Retinal pigment epithelial cell (primary cell): Measurements from ENCODE around the gene UTP14C.

Experiments
- DNase-seq: peaks from one replicate; pipeline ENCODE4 v3.0.0-alpha.2; 2010; ENCODE audit warnings: low read depth
- H3K4me3 ChIP-seq: 2 replicates; pipeline ENCODE4 v1.5.1; 2011; ENCODE audit warnings: mild to moderate bottlenecking, low read length, control low read depth, moderate library complexity
- TF ChIP-seq, protein P1 (sequence below): conservative IDR thresholded peaks from 2 replicates; pipeline ENCODE4 v1.5.1; 2011; ENCODE audit warnings: low read depth, low read length, control low read depth, inconsistent platforms

The UTP14C gene

DNA sequence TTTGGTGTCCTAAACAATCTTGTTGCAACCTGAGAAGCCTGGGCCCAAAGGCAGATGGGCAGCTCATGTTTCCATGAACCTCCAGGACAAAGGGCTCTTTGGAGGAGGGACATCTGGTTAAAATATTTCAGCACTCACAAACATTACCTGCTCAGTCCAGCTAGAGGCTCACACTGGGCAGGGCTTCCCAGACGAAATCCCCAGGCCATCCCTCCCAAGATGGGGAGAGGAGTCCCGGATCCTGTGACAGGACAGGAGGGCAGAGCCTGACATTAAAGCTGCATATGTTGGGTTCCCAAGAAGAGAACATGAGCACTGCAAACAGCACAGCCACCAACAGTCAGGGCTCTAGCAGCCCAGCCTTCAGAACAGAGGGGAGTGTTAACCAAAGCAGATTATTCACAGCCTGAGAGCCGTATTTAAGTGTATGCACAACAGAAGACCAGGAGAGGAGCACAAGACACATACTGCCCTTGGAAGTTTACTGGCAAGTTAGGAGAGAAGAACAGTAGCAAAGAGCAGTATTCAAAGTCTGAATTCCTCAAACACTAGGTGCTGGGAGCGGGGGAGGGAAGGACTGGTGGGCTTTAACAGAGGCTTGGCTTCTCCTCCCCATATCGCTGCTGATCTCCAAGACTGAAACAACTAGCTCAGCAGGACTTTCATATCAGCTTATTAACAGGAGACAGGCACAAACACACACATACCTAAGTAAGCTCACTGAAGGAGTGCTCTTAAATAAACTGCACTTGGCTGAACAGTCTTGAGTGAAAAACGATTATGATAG is 25.6 kb upstream of the UTP14C start:
- TF ChIP-seq, protein P1, sequence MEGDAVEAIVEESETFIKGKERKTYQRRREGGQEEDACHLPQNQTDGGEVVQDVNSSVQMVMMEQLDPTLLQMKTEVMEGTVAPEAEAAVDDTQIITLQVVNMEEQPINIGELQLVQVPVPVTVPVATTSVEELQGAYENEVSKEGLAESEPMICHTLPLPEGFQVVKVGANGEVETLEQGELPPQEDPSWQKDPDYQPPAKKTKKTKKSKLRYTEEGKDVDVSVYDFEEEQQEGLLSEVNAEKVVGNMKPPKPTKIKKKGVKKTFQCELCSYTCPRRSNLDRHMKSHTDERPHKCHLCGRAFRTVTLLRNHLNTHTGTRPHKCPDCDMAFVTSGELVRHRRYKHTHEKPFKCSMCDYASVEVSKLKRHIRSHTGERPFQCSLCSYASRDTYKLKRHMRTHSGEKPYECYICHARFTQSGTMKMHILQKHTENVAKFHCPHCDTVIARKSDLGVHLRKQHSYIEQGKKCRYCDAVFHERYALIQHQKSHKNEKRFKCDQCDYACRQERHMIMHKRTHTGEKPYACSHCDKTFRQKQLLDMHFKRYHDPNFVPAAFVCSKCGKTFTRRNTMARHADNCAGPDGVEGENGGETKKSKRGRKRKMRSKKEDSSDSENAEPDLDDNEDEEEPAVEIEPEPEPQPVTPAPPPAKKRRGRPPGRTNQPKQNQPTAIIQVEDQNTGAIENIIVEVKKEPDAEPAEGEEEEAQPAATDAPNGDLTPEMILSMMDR: no peak
- peak overlapping the region; percentile 15 for H3K4me3 ChIP-seq
- no peak for DNase-seq

DNA sequence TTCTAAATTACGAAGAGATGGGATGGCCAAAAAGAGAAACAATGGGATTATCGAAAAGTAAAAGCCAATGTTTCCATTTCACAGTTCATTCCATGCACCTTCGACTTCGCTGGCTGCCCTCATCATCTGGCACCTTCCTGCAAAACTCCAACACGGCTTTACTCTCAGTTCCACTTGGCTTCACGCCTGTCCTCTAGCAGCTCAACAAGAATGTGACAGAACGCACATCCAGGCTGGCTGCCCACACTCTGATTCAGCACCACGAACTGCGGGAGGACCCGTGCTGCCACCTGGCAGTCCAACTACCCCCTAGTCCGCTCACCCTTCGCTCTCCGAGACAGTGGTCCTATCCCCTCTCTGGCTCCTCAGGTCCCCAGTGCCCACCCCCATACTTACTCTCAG is 25.0 kb upstream of the UTP14C start:
- no peak for DNase-seq
- H3K4me3 ChIP-seq: peak overlapping the region; percentile 15
- TF ChIP-seq, protein P1: no peak

DNA sequence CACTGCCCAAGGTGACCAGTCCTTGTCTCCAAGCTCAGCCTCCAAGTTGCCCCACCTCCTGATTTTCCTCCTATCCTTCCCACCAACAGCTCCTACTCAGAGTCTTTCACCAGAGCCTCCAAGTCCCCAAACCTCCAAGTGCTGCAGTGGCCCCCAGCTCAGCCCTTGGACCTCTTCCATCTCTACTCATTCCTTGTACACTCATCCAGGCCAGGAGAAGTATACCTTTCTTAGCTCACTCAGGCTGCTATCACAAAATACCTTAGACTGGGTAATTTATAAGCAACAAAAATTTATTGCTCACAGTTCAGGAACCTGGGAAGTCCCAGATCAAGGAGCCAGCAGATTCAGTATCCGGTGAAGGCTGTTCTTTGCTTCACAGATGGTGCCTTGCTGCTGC is 24.6 kb upstream of the UTP14C start:
- no peak for DNase-seq
- TF ChIP-seq, protein P1: no peak
- H3K4me3 ChIP-seq: no peak overlapping the region

DNA sequence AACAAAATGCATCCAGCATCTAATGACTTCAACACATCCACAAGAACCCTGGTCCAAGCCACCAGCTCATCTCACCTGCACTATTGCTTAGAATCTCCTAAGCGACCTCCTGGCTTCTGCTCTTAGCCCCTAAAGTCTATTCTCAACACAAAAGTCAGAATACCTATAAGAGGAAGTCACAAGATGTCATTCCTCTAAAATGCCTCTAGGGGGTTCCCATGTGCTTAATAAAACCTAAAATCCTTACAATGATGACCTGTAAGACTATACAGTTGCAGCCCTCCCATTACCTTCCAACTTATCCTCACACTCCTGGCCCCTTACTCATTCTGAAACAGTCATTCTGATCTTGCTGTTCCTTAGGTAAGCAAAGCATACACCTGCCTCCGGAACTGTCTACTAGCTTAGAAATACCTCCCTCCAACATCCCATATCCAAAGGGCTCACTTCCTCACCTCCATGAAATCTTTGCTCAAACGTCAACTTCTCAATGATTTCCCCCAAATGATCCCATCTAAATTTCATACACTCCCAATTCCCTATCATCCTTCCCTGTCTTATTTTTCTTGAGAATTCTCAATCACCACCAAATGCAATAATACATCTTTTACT is 23.3 kb upstream of the UTP14C start:
- TF ChIP-seq, protein P1: peak; percentile 69
- DNase-seq: no peak
- no peak overlapping the region for H3K4me3 ChIP-seq

DNA sequence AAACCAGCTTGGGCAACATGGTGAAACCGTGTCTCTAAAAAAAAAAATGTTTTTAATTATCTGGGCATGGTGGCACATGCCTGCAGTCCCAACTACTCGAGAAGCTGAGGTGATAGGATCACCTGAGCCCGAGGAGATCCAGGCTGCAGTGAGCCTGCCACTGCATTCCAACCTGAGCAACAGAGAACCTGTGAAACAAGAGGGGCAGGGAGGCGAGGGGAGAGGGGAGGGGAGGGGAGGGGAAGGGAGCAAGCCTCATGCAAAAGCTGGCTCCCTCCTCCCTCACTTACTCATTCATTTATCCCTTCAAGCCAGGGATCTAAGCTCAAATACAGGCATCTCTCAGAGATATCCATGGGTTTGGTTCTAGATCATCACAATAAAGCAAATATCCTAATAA is 22.1 kb upstream of the UTP14C start:
- H3K4me3 ChIP-seq: no peak overlapping the region
- no peak for DNase-seq
- TF ChIP-seq, protein P1: no peak

DNA sequence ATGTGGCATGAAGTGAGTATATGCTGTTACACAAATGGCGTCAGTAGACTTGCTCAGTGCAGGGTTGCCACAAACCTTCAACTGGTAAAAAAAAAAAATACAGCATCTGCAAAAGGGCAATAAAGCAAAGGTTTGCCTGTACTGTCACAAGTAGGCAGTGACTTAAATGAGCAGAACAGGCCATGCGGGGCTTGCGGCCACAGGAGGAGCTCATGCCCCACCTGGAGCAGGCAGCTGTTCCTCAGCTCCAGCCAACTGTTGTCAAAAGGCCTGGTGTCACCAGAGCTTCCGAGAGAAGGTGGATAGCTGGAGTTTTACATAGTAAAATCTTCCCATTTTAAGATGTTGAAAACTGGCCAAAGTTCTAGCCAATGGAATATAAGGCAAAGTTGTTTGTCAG is 20.9 kb upstream of the UTP14C start:
- DNase-seq: no peak
- TF ChIP-seq, protein P1: no peak

More for the DNA sequence above, 20.9 kb upstream of the UTP14C start:
- H3K4me3 ChIP-seq: no peak overlapping the region
